HepG2 (cell line): ENCODE measurements around the gene HNRNPH2.

Source experiments
- ATF4 ChIP-seq, 2 experiments: fragments of 450-650 bp in 1 of 2; sonication (generic) in 1 of 2; formaldehyde crosslinking; IDR thresholded peaks; 2 replicates each; pipeline versions ENCODE4 v1.5.0 to v1.8.0; 2020 to 2022; ENCODE audit warnings: mild to moderate bottlenecking in 1 of 2, missing genetic modification reagents in 1 of 2
- EZH2 ChIP-seq: conservative IDR thresholded peaks from 2 replicates; pipeline ENCODE4 v1.6.1; 2012; ENCODE audit warnings: mild to moderate bottlenecking, low read depth, low read length, moderate library complexity
- MAZ ChIP-seq, 2 experiments: sonication (generic) in 1 of 2; formaldehyde crosslinking in 1 of 2; IDR thresholded peaks; 2 replicates each; pipeline versions ENCODE4 v1.5.0 to v1.6.1; 2012 to 2020; ENCODE audit warnings: low read depth in 2 of 2, mild to moderate bottlenecking in 2 of 2, borderline replicate concordance in 1 of 2, improper control_type of control experiment in 1 of 2, low read length in 1 of 2, missing genetic modification reagents in 1 of 2, moderate library complexity in 1 of 2
- NAIF1 ChIP-seq: sonication (generic); formaldehyde crosslinking; IDR thresholded peaks from 2 replicates; pipeline ENCODE4 v1.5.0; 2020; ENCODE audit warnings: mild to moderate bottlenecking, missing genetic modification reagents, borderline replicate concordance
- SMC3 ChIP-seq: IDR thresholded peaks from 2 replicates; pipeline ENCODE4 v1.6.1; 2011; ENCODE audit warnings: low read length, improper control_type of control experiment
- TF ChIP-seq, protein P1 (sequence below), 2 experiments: sonication (generic) in 1 of 2; formaldehyde crosslinking in 1 of 2; IDR thresholded peaks; 2 replicates each; pipeline versions ENCODE4 v1.5.1 to v1.6.1; 2011 to 2020; ENCODE audit warnings: borderline replicate concordance in 1 of 2, low read depth in 1 of 2, low read length in 1 of 2, mild to moderate bottlenecking in 1 of 2, missing genetic modification reagents in 1 of 2, moderate library complexity in 1 of 2
- TF ChIP-seq, protein P2 (sequence below): sonication (generic); formaldehyde crosslinking; IDR thresholded peaks from 2 replicates; pipeline ENCODE4 v1.5.0; 2020; ENCODE audit warnings: mild to moderate bottlenecking, missing genetic modification reagents, moderate library complexity

DNA sequence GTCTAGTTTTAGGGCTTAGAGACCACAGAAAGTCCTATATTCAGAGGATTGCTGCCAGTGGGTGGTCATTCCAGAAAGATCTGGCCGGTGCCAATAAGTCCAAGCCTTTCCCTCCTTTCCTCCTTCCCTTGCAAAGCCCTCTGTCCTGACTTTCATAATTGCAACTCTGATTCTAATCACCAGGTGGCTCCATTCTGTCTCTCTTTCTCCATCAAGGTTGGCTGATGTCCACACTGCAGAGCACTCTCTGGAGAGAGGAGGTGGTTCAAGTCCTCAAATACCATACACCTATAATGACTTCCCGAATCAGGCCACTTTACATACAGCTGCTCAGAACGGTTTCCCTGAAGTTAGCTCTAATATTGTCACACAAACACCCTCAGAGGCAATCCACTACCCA lies 54.9 kb downstream of the HNRNPH2 start:
- no peak for TF ChIP-seq EZH2
- TF ChIP-seq SMC3: 0 out of 2 replicates have a peak, but pooled peaks have one; percentile 17
- TF ChIP-seq, protein P1, sequence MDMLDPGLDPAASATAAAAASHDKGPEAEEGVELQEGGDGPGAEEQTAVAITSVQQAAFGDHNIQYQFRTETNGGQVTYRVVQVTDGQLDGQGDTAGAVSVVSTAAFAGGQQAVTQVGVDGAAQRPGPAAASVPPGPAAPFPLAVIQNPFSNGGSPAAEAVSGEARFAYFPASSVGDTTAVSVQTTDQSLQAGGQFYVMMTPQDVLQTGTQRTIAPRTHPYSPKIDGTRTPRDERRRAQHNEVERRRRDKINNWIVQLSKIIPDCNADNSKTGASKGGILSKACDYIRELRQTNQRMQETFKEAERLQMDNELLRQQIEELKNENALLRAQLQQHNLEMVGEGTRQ (IDR thresholded peaks at IDR 0.05; ENCODE audit: low read depth, low read length): no peak
- TF ChIP-seq, protein P1 (CRISPR knock-in tag; IDR thresholded peaks at IDR 0.05; ENCODE audit: borderline replicate concordance): no peak
- no peak for TF ChIP-seq MAZ (IDR thresholded peaks at IDR 0.05; ENCODE audit: borderline replicate concordance, low read depth, low read length)
- TF ChIP-seq MAZ (CRISPR knock-in tag; IDR thresholded peaks at IDR 0.05; ENCODE audit: low read depth): no peak
- TF ChIP-seq, protein P2, sequence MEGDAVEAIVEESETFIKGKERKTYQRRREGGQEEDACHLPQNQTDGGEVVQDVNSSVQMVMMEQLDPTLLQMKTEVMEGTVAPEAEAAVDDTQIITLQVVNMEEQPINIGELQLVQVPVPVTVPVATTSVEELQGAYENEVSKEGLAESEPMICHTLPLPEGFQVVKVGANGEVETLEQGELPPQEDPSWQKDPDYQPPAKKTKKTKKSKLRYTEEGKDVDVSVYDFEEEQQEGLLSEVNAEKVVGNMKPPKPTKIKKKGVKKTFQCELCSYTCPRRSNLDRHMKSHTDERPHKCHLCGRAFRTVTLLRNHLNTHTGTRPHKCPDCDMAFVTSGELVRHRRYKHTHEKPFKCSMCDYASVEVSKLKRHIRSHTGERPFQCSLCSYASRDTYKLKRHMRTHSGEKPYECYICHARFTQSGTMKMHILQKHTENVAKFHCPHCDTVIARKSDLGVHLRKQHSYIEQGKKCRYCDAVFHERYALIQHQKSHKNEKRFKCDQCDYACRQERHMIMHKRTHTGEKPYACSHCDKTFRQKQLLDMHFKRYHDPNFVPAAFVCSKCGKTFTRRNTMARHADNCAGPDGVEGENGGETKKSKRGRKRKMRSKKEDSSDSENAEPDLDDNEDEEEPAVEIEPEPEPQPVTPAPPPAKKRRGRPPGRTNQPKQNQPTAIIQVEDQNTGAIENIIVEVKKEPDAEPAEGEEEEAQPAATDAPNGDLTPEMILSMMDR (CRISPR knock-in tag): peak; percentile 46
- TF ChIP-seq NAIF1 (CRISPR knock-in tag): no peak
- no peak for TF ChIP-seq ATF4 (CRISPR knock-in tag; IDR thresholded peaks at IDR 0.05)
